IPS DF 19.7 (cell line): Measurements from ENCODE around the gene SPTBN4.

Experiments used
- DNase-seq: peaks from one replicate; pipeline ENCODE4 v3.0.0-alpha.2; 2013; ENCODE audit warnings: low read depth, low spot score

SPTBN4 gene

DNA sequence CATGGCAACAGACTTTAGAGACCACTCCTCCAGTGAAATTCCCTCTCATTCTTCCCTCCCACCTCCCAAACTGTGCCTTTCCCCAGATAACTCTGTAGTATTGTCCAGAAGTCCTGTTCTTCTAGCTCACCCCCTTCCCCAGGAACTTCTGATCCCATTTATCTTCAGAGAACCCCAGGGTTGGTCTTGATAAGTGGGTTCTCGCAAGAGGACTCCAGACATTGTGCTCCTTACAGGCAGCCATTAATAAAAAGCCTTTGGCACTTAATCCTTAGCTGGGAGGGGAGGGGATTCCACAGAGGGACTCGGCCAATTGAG is 136.2 kb downstream of the SPTBN4 start:
- DNase-seq = no peak

DNA sequence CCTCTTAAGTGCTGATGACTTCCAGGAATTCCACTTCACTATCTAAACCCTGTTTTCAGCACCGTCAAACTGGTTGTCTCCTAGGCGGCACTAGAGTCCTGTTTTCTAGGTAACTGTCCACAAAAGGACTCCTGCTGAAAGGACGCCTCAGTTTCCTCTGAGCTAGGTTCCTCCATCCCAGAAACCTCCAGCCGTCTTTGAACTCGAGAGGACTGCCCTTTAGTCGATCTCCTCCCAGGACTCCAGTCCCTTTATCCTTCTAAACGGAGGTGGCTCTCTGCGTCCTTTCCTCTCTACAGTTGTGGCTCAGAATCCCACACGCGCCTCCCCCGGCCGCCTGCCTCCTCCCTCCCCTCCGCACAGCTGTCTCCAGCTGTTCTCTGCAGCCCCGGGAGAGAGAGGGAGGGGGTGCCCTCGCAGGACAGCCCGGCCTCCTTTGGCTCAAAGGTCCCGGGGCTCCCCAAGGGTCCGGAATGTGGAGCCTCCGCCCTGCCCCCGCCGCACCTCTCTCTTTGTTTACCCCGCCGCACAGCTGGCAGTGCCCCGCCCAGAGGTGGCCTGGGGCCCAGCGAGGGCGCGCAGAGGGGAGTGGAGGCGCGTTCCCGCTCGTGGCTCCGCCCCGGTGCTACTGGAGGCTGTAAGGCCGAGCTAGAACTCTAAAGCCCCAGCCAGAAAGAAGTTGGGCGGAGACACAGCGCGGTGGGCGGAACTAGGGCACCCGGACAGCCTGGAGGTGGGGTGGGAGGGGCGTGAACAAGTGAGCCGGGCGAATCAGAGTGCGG is 136.8 kb downstream of the SPTBN4 start:
- no peak for DNase-seq

DNA sequence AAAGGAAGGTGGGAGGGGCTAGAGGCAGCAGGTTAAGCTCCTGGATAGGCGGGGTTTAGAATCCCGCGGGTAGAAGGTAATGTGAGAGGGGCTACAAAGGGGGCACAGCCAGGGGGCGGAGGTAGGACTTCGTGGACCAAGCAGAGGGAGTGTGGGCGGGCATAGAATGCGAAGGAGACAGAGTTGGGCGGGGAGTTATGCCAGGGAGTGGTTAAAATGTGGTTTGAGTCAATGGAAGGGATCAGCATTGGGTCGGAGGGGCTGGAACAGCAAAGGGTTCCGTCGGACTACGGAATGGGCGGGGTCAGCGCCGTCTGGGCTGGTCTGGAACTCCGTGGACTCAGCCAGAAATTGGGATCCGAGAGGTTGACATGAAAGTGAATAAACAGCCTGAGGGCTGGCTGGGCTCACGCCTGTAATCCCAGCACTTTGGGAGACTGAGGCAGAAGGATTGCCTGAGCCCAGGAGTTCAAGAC is 137.4 kb downstream of the SPTBN4 start:
- DNase-seq = peak; percentile 96

DNA sequence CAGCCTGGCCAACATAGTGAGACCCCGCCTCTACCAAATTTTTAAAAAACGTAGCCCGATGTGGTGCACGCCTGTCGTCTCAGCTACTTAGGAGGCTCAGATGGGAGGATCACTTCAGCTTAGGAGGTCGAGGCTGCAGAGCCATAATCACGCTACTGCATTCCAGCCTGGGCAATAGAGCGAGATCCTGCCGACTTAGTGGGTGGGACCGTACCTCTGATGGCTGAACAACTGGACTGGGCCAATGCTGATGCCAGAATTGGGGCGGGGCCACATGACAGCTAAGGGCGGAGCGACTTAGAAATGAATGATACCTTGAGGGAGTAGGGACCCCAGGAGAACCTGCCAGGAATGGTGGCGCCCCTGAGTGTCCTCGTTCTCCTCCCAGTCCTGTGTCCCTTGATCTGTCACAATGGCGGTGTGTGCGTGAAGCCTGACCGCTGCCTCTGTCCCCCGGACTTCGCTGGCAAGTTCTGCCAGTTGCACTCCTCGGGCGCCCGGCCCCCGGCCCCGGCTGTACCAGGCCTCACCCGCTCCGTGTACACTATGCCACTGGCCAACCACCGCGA is 137.9 kb downstream of the SPTBN4 start:
- no peak for DNase-seq

DNA sequence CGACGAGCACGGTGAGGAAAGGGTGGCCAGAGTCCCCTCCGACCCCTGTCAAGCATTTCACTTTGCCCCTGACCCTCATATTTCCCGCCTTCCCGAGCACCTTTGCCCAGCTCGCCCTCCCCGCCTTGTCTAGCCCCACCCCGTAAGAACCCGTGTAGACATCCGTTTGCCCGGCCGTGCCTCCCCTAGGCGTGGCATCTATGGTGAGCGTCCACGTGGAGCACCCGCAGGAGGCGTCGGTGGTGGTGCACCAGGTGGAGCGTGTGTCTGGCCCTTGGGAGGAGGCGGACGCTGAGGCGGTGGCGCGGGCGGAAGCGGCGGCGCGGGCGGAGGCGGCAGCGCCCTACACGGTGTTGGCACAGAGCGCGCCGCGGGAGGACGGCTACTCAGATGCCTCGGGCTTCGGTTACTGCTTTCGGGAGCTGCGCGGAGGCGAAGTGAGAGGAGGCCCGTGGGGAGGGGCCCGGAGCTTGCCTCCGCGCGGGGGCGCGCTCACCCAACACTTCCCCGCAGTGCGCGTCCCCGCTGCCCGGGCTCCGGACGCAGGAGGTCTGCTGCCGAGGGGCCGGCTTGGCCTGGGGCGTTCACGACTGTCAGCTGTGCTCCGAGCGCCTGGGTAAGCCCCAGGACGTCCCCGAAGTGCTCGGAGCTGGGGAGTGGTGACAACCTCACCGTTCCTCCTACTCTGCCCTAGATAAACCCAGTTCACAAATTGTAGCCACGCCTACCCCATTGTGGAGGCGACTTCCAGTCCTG is 138.6 kb downstream of the SPTBN4 start:
- DNase-seq = no peak

DNA sequence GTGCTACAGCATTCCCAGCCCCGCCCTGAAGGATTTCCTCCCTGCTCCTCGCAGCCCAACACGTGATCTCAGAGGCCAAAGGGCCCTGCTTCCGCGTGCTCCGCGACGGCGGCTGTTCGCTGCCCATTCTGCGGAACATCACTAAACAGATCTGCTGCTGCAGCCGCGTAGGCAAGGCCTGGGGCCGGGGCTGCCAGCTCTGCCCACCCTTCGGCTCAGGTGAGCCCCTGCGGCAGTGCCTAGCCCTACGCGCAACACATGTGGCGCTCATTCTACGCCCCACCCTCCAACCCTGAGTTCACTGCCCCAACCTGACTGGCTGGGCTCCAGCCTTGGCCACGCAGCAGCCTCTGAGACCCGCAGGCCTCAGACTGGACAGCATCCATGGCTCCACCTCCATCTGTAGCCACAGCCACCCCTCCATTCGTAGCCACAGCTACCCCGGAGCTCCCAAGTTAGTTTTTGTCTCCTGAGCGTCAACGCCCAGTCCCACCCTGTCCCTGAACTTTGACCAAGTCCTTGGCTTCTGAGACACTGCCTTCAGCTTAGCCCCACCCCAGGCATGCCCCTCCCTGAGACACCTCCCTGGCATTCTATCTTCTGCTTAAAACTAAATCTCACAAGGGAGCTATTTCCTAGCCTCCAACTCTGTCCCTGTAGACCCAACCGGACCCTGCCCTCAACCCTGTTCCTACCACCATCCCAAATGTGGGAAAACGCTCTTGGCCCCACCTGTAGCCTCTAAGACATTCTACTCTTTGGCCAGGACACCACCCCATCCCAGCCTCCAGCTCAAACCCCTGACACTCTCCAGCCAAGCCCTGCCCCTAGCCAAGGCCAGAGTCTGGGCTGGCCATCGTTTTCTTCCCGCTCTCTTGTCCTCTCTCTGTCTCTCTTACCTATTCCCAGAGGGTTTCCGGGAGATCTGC is 140.8 kb downstream of the SPTBN4 start:
- DNase-seq = no peak

DNA sequence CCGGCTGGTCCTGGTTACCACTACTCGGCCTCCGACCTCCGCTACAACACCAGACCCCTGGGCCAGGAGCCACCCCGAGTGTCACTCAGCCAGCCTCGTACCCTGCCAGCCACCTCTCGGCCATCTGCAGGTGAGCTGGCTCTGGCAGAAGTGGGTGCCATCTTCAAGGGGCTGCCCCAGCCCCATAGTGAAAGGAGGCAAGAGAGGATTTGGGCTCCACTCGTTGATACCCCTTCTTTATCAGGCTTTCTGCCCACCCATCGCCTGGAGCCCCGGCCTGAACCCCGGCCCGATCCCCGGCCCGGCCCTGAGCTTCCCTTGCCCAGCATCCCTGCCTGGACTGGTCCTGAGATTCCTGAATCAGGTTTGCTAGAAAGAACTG is 141.4 kb downstream of the SPTBN4 start:
- no peak for DNase-seq

DNA sequence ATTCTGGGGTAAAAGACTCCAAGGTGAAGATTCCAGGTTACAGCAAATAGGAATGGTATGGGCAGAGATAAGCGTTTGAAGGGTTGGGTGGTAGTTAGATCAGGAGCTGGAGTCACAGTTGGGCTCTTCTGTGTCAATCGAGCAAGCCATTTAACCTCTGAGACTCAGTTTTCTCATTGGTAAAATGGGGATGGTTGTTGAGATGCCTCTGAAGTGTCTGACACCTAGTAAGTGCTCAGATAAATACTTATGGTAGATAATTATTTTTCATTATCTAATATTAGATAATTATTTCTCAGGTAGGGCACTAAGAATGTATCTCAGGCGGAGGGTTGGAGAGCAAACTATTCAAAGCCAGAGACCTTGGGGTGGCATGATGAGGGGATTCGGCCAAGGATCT is 142.2 kb downstream of the SPTBN4 start:
- DNase-seq = no peak

DNA sequence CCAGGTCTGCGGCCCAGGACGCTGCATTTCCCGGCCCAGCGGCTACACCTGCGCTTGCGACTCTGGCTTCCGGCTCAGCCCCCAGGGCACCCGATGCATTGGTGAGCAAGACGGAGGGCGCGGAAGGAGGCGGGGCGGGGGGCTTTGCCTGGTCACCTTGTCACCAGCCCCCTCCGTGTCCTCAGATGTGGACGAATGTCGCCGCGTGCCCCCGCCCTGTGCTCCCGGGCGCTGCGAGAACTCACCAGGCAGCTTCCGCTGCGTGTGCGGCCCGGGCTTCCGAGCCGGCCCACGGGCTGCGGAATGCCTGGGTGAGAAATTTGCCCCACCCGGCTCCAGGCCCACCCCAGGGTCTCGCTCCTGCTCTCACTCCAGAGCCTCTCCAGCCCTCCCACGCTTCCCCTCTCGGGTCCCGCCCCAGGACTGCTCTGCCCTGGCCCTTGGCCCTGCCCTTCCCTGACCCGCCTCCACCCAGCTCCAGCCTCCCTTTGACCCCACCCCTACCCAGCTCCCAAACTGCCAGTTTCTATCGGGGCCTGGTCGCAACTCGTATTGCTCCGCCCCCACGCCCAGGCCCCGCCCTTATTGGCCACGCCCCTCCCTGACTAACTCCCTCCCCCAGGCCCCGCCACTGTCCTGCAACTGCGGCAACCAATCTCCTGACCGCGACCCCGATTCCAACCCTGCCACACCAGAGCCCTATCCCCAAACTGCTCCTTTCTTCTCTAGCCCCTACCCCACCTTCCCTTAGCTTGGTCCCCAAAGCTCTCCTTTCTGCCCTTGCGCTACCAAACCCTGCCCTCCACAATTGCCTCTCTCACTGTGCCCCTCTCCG is 143.0 kb downstream of the SPTBN4 start:
- no peak for DNase-seq

DNA sequence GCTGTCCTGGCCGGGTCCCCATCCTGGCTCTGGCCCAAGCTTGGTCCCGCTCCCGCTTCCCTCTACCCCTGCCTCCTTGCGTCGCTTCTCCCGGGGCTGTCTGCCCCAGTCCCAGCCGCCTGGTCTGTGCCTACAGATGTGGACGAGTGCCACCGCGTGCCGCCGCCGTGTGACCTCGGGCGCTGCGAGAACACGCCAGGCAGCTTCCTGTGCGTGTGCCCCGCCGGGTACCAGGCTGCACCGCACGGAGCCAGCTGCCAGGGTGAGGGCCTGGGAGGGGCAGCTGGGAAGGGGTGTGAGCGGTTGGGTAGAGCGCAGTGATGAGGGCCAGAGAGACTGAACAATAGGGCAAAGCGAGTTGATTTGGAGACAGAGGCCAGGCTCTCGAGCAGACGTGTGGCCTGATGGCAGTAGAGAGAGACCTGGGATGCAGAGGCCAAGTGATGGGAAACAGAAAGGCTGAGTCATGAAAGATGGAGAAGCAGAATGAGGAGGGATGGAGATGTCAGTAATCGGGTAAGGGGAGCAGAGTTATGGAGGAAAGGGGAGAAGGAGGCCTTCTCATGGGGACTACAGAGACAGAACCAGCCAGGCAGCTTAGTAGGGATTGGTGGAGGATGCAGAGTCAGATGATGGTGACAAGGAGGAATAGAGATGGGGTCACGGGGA is 143.7 kb downstream of the SPTBN4 start:
- DNase-seq = no peak

DNA sequence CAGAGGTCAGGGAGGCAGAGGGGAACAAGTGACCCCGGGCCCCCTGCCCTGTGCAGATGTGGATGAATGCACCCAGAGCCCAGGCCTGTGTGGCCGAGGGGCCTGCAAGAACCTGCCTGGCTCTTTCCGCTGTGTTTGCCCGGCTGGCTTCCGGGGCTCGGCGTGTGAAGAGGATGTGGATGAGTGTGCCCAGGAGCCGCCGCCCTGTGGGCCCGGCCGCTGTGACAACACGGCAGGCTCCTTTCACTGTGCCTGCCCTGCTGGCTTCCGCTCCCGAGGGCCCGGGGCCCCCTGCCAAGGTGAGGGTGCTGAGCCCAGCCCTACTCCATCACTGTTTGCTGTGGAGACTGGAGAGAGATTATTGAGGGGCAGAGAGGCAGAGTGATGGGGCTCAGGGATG is 144.3 kb downstream of the SPTBN4 start:
- DNase-seq = no peak

DNA sequence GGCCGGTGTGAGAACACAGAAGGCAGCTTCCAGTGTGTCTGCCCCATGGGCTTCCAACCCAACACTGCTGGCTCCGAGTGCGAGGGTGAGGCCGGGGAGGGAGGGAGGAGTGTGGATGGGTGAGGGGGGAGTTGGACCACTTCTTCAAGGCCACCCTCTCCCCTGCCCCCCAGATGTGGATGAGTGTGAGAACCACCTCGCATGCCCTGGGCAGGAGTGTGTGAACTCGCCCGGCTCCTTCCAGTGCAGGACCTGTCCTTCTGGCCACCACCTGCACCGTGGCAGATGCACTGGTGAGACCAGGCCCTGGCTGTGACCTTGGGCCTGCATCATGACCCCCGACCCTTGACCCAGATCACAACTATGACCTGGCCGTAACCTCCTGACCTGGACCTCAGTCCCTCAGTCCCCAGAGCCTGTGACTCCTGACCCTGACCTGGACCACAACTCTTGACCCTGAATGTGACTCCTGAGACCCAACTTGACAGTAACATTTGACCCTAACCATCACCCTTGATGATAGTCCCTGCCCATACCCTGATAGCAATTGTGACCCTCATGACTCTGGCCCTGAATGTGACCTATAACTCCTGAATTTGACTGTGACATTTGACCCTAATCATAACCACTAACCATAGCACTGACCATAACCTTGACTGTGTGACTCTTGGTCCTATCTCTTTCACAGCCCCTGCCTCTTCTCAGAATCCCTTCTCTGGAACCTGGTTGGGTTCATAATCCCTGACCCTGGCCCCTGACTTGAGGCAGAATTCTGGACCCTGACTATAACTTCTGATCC is 145.3 kb downstream of the SPTBN4 start:
- DNase-seq = no peak

DNA sequence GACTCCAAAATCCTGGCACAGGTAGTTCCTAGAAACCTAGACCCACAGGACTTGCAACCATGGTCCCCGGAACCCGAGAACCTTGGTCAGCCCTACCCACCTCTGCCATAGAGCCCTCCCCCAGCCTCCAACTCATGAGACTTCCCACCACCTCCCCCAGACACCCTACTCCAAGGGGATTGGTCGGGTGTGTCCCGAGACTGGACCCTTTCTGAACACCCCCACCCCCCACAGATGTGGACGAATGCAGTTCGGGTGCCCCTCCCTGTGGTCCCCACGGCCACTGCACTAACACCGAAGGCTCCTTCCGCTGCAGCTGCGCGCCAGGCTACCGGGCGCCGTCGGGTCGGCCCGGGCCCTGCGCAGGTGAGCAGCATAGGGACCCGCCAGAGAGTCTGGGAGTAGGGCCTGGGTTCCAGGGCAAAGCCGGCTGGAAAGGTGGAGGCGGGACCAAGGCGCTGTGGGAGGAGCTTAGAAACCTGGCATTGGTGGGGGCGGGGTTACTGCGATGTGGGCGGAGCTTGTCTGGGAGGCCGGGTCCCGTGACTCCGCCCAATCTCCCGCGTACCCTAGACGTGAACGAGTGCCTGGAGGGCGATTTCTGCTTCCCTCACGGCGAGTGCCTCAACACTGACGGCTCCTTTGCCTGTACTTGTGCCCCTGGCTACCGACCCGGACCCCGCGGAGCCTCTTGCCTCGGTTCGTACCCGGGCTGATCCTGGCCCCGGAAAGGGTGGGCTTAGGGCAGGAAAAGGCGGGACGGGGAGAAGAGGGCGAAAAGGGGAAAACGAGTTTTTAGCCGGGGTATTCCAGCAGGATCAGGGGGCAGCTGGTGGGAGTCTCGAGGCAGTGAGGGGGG is 146.3 kb downstream of the SPTBN4 start:
- no peak for DNase-seq

DNA sequence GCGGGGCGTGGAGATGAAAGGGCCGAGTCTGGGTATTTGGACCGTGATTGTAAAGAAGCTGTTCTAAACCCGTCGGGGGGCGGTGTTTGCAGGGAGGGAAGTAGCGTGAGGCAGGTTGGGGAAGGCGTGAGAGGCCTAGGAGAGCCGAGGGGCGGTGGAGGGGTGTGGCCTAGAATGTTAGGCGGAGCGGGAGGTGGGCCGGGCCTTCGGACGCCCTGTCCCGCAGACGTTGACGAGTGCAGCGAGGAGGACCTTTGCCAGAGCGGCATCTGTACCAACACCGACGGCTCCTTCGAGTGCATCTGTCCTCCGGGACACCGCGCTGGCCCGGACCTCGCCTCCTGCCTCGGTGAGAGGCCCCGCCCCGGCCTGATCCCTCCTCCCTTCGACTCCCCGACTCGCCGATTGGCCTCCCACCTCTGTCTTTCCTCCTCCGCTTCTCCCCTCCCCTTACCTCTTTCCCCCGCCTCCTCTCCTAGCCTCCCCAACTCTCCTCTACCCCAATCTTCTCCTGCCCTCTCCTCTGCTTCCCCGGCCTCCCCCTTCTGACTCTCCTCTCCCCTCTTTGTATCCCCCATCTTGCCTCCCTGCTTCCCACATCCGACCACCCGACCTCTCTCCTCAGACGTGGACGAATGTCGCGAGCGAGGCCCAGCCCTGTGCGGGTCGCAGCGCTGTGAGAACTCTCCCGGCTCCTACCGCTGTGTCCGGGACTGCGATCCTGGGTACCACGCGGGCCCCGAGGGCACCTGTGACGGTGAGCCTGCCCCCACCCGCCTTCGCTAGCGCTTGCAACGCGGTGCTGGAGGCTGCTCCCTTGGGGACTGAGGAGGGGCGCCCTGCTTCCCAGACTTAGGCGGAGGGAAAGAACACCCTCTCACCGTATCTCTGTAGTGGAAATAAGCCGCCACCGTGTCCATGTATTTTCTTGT is 147.2 kb downstream of the SPTBN4 start:
- no peak for DNase-seq

DNA sequence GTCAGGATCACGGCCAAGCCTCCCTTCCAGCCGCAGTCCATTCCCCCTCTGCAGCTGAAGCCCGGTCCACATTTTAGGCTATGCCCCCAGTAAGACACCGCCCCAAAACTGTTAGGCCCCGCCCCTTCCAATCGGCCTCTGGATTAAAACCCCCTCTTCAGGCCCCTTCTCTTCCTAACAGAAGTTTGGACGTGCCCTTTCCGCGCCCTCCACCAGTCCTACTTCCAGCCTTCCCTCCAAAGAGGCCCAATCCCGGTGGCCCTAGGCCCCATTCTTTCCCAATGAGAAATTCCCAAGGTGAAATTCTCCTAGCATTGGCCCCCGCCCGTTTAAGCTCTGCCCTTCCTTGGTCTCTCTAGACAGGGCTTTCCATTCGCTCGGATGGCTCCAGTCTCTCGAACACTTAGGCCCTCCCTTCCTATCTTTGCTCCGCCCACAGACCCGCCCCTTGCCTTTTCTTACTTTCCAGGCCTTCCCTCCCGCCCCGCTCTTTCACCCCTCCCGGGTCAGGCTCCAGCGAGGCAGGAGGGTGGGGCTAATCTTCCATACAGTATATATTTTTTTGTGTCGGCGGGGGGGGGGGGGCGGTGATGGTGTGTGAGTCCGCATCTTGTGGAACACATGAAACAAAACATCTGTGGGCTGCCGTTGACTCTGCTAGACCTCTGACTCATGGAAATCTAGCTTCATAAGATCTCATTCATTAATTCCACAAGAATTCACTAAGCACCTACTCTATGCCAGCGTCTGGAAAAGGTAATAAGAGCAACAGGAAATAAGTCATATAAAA is 148.0 kb downstream of the SPTBN4 start:
- DNase-seq = no peak

DNA sequence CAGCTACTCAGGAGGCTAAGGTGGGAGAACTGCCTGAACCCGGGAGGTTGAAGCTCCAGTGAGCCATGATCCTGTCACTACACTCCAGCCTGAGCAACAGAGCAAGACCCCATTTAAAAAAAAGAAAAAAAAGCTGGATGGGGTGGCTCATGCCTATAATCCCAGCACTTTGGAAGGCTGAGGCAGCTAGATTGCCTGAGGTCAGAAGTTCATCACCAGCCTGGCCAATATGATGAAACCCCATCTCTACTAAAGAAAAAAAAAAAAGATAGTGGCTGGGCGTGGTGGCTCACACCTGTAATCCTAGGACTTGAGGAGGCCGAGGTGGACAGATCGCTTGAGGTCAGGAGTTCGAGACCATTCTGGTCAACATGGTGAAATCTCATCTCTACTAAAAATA is 149.4 kb downstream of the SPTBN4 start:
- DNase-seq = no peak

DNA sequence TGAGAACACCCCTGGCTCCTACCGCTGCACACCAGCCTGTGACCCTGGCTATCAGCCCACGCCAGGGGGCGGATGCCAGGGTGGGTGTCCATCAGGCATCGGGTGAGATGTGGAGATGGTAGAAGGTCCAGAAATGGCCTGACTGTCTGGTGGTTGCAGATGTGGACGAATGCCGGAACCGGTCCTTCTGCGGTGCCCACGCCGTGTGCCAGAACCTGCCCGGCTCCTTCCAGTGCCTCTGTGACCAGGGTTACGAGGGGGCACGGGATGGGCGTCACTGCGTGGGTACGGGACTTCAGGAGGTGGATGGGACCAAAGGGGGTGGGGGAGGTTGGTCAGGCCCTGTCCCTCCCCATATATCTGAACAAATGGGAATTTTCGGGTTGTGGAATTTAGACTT is 150.1 kb downstream of the SPTBN4 start:
- DNase-seq = no peak
